ENCODE results near the gene AP1M1.
A peak's percentile ranks its signal among the peaks of the same experiment; 100 is the strongest.

Gene AP1M1

GRCh38 chr19:16180611-16181010, 17.1 kb upstream of the AP1M1 start:
- DNase-seq (ENCODE audit: low spot score), result no peak
- no peak for TF ChIP-seq CTCF (IDR thresholded peaks at IDR 0.05; ENCODE audit: extremely low read depth, insufficient read depth, missing control alignments)
- in situ Hi-C loops (cut with MboI; ENCODE audit: low pct_unique_long_range_greater_than_20kb, low sequenced_read_pairs, unreplicated experiment), result loop anchor here (10.0 kb wide), 1 partner anchor 556 kb away; no protein-coding TSS in a partner anchor

GRCh38 chr19:16184665-16185122, 13.0 kb upstream of the AP1M1 start:
- in situ Hi-C loops (cut with MboI; ENCODE audit: low pct_unique_long_range_greater_than_20kb, low sequenced_read_pairs, unreplicated experiment), result loop anchor here (10.0 kb wide), 1 partner anchor 560 kb away; no protein-coding TSS in a partner anchor
- no peak for TF ChIP-seq CTCF (IDR thresholded peaks at IDR 0.05; ENCODE audit: extremely low read depth, insufficient read depth, missing control alignments)
- DNase-seq (ENCODE audit: low spot score), result no peak

GRCh38 chr19:16185123-16185767, 12.5 kb upstream of the AP1M1 start, which contains the start of gene FAM32A:
TSS of gene FAM32A (plus strand) at chr19:16185410. CDS start at chr19:16185443, 33 bp downstream.
- in situ Hi-C loops (cut with MboI; ENCODE audit: low pct_unique_long_range_greater_than_20kb, low sequenced_read_pairs, unreplicated experiment), result loop anchor here (10.0 kb wide), 1 partner anchor 560 kb away; no protein-coding TSS in a partner anchor
- TF ChIP-seq CTCF (IDR thresholded peaks at IDR 0.05; ENCODE audit: extremely low read depth, insufficient read depth, missing control alignments), result no peak
- peak; percentile 97 for DNase-seq (ENCODE audit: low spot score)

- no peak for DNase-seq (ENCODE audit: low spot score)
Measured at GRCh38 chr19:16185768-16186123, 12.0 kb upstream of the AP1M1 start.

DNA sequence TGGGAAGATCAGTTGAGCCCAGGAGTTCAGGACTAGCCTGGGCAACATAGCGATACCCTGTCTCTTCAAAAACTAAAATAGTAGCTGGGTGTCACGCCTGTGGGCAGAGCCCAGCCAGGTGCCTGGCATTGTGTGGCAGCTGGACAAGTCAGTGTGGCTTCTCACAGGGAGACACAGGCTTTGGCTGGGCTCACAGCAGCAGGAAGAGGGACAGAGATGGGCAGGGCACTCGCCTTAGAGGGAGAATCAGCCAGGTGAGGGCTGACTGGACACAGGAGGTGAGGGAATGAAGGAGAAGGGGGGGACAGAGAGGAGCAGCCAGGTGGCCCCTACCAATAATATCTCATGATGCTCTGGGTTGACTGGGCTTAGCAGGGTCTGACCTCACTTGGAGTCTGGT, 9.2 kb upstream of the AP1M1 start:
- in situ Hi-C loops (cut with MboI; ENCODE audit: low pct_unique_long_range_greater_than_20kb, low sequenced_read_pairs, unreplicated experiment), result loop anchor here (10.0 kb wide), 1 partner anchor 564 kb away; no protein-coding TSS in a partner anchor
- no peak for DNase-seq (ENCODE audit: low spot score)
- TF ChIP-seq CTCF (IDR thresholded peaks at IDR 0.05; ENCODE audit: extremely low read depth, insufficient read depth, missing control alignments), result no peak

More at GRCh38 chr19:16185768-16186123, 12.0 kb upstream of the AP1M1 start:
- in situ Hi-C loops (cut with MboI; ENCODE audit: low pct_unique_long_range_greater_than_20kb, low sequenced_read_pairs, unreplicated experiment), result loop anchor here (10.0 kb wide), 1 partner anchor 561 kb away; no protein-coding TSS in a partner anchor
- peak; percentile 46 for TF ChIP-seq CTCF (IDR thresholded peaks at IDR 0.05; ENCODE audit: extremely low read depth, insufficient read depth, missing control alignments)

GRCh38 chr19:16190198-16190597, 7.5 kb upstream of the AP1M1 start:
- TF ChIP-seq CTCF (IDR thresholded peaks at IDR 0.05; ENCODE audit: extremely low read depth, insufficient read depth, missing control alignments), result no peak
- DNase-seq (ENCODE audit: low spot score), result no peak
- in situ Hi-C loops (cut with MboI; ENCODE audit: low pct_unique_long_range_greater_than_20kb, low sequenced_read_pairs, unreplicated experiment), result no loop called here

Data from GM13977 (cell line).